RCC 7860 (cell line): Measurements from ENCODE around the gene PEPD.

ENCODE experiments used
- DNase-seq: peaks from one replicate; pipeline ENCODE4 v3.0.0-alpha.2; 2015; ENCODE audit warnings: low spot score
- FAIRE-seq: peaks from 2 replicates; lab custom pipeline; 2012; peaks lifted over from hg19 to GRCh38; lab: Jason Lieb, UNC

PEPD gene

DNA sequence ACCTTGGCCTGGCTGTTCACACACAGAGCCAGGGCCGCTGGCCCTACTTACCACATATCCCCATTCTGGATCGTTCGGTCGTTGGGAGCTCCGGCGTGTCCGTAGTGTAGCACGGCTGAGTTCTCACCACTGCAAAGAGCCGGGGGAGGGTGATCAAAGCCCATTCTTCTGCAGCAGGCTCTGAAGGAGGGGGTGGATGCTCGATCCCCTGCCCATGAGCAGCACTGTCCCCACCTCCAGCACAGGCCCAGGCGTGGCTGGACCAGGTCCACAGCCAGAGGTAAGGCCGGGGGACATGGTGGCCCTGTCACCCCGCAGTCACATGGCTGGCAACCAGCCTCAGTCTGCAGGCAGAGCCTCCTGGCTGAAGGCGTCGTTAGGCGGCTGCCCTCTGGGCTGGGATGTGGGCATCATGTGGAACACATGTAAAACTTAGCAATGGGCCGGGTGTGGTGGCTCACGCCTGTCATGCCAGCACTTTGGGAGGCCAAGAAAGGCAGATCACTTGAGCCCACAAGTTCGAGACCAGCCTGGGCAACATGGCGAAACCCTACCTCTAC is 109.9 kb downstream of the PEPD start:
- DNase-seq (no peak), FAIRE-seq (no peak)

DNA sequence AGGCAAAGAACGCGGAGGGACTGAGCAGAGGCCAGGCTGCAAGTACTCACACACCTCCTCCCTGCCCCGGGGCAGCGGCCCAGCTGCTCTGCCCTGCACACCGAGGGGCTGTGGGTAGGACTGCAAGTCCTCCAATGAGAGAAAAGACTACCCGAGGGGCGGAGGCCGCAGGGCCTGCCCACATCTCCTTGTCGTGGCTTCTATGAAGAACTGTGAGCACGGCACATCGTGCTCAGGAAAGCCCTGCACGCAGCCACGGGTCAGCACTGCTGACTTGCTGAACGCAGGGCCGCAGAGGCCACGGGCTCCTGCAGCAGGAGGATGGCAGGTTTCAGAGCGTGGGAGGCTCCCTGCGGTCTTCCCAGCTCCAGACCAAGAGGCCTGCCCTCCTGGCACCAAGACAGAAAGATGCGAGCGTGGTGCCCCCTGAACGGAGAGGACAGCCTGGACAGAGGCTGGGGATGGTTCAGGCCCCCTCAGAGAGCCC is 110.6 kb downstream of the PEPD start:
- no peak for FAIRE-seq
- no peak for DNase-seq

DNA sequence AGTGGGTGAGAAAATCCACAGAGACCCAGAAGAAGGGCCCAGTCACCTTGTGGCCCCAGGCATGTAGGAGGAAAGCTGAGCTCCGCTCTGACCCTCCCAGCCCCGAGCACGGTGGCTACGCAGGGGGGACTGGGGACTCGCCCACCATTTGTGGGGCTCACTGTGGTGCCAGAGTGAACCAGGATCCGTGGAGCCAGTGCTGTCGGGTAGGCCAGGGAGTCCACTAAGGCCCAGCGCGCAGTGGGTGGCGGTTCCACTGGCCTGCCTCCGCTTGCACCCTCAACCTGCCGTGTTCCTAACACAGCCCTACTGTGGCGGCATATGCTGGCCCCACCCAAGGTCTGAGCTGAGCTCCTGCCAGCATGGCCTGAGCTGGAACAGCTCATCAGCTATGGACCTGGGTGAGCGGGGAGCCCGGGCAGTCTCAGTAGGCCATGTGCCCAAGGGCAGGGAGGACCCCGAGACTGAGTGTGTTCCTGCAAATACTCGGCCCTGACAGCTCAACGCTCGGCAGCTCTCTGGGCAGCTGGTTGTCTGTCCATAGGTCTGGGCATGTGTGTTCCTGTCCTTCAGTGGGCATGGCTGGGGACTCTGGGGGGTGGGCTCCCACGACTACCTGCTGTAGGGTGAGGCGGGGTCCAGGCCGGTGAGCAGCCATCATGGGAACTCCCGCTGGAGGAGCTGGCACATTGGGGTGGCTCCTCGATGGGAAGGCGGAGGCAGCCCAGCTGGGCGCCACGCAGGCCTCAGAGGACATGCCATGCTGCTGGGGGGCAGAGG is 111.5 kb downstream of the PEPD start:
- DNase-seq: no peak

DNA sequence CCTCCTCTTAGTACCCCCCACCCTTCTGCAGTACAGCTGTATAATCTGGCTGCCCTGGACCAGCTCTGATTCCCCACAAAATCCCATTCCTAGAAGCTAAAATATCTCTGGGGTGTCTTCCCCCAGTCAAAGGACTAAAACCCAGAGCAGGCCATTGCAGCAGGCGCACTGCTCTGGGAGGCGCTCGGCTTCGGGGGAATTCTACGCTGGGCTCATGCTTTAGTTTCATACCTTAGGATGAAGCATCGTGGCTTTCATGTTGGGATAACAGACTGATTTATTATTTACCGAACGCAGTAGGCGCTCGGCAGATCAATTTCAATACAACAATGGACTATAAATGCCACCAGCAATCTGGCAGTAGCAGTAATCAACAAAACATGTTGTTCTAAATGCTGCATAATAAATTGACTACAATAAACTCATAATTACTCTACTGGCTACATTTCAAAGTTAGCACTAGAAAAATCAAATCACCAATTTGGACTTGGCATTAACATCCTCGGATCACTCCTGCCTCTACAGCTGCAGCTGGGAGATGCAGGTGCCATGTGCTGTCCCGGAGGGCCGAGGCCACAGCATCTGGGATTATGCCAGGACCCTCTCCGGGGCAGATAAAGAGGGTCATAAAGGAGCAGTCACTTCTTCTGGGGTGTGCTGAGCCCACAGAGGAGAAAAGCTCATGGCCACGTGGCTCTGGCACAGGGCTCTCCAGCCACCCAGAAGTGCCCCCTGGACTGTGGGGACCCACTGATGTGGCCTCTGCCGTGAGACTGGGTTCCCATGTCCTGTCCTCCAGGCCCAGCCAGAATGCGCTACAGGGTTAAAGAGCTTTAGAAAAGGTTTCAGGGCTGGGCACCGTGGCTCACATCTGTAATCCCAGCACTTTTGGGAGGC is 112.8 kb downstream of the PEPD start:
- no peak for FAIRE-seq
- DNase-seq: no peak

More for the DNA sequence above, 111.5 kb downstream of the PEPD start:
- no peak for FAIRE-seq

DNA sequence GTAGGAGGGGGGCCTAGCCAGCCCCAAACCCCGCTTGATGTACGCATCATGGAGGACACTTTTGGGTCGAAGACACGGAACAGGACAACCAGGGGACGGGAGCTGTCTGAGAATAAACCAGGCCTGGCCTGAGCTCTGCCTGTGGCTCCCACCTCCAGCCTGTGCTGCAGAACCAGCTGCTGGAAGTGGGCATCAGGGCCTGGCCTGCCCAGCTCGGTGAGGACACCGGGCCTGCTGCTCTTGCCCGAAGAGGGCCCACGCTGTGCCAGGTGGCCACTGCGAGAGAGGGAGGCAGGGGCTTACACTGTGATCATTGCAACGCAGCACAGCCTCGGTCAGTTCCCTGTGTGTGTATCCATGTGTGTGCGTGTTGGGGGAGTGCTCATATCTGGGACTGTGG is 113.5 kb downstream of the PEPD start:
- no peak for FAIRE-seq
- DNase-seq: no peak

DNA sequence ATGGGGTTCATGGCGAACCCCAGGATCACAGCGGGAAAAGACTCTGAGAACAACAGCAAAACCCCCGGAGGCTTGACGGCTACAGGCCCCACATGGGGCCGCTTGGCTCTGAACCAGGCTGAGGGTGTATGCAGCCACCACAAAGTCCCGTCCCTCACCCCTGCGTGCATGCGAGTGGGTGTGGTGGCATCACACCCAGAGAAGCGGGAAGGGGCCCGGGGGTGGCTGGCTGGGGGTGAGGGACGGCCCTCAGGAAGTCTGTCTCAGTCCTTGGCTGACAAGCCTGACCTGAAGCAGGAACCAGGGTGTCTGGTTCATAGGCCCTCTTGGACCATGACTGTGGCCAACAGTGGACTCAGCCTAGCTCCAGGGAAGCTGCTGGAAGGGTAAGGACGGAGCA is 113.9 kb downstream of the PEPD start:
- FAIRE-seq (no peak), DNase-seq (no peak)

DNA sequence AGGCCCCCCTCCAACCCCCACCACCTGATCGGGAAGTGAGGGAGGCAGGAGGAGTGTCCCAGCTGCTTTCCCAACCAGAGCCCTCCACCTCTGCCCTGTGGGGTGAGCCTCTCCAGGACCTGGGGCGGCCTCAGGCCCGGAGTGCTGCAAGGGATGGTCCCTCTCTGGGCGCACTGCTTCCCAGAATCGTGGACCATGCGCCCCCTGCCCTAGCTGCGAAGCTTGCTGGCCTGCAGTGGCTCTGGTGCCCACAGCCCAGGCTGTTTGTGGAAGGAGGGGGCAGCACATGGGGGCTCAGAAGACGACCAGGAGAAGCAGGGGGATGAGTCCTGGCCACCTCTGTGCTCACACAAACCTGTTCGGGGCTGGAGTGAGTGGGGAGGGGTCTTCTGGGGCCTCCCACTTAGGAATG is 114.4 kb downstream of the PEPD start:
- no peak for FAIRE-seq

DNA sequence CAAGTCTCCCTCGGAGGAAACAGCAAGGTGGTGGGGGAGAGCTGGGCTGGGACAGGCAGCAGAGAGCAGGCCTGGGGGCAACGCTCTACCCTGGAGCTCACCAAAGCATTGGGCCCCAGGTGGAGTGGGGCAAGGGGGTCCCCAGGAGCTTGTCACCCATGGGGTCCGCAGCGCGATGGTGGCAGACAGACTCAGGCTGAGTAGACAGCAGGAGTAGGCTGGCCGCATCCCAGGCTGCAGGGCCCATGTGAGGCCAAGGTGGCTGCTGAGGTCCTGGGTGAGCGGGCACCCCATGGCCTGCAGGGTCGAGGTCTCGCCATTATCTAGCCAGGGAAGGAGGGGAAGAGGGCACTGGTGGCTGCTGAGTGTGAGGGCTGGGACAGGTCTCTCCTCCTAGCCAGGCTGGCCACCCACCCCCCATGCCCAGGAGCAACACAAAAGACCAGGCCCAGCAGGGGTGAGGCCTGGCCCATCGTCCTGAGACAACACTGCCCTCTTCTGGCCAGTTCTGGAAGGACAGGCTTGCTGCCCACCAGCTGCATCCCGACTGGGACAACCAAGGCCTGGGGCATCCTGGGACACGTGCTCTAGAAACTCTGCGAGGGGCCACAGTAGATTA is 115.0 kb downstream of the PEPD start:
- peak; percentile 13 for DNase-seq
- FAIRE-seq: no peak

More for the DNA sequence above, 114.4 kb downstream of the PEPD start:
- DNase-seq: no peak

DNA sequence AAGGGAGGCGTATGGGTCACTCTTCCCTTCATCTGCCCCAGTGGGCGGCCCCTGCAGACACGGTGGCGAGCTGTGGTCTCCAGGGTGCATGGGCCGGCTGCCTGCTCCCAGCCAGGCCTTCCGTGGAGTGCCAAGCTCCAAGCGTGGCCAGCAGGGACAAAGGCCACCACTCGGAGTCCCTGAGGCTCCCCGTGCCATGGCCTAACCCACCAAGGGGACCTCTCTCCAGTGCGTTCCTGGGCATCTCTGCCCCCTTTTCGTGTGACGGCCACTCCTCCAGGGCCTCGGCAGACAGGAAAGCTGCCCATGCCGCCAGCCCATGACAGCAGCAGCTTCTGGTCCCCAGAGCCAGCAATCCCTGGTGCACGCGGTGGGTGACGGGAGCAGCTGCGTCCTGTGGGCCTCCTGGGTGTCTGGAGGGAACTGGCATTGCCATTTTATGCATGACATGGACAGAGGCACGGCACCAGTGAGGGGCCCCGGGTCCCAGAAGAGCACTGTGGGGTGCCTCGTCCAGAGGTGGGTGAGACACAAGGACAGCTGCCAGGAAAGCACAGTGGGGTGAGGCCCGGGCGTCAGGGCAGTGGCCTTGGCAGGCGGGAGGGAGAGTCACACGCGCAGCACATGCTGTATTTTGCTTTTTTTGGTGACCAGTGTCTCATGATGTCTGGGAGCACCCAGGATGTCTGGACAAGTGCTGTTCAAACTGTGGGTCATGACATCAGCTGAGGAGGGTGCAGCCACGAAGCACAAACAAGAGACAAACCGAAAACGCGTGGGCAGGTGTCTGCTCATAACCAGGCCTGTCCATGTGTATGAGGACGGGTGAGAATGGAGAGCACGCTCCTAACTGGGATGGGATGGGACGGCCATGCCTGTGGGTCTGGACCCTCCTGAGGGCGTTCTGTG is 115.8 kb downstream of the PEPD start:
- DNase-seq: no peak
- FAIRE-seq: no peak

DNA sequence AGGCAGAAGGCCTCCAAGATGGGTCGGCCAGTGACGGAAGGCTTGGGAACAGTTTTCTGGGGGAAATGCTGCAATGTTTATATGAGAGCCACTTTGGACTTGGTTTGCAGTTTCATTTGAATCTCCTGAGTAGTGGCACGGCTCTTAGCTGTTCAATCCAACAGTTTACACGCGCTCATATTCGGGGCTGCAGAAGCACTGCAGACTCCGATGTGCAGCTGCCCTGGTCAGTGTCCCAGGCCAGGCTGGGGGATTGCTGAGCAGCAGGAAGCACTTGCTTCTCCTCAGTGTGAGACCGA is 116.4 kb downstream of the PEPD start:
- no peak for FAIRE-seq
- DNase-seq: no peak

DNA sequence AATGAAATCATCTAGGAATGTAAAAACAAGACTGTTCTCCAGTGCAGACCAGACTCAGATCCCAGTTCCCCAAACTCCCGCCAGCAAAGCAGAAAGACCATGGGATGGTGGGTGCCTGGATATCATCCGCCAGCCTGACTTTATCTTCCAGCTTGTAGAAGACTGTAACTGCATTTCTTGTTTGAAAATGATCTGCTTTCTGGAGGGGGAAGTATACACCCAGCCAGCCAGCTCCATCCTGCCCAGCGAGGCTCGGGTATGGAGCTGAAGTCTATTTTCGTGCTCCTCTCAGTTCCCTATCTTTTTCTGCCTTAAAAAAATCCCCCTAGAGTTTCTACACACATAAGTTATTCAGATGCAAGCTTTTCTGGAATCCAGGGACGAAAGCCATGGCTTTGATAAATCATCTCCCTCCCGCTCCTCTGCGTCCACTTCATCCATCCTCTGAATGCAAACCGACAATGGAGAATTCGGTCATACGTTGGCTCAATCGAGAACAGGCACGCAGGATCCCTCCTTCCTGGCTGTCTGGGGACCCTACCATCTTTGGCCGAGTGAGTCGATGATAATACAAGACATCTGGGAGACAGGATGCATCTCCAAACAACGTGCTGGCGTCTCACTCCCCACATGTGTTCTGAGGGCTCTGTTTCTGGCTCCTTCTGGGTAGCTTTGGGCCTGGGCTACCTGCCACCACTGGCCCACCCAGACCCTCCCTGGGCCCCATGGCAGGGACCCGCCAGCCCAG is 116.9 kb downstream of the PEPD start:
- DNase-seq: no peak
- FAIRE-seq: no peak

DNA sequence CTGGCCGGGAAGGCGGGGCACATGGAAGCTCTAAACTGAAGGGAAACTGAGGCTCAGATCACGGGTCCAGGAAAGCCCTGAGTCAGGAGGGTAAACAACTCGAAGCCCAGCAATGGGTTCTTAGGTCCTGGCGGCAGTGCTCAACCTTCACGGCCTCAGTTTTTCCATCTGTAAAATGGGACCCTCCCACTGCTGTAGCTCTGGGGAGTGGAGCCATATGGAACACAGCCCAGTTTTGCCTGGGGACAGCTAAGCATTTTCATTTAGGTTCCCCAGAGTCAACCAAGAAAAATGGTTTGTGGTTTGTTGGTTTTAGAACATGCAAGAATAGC is 117.7 kb downstream of the PEPD start:
- no peak for DNase-seq
- no peak for FAIRE-seq

DNA sequence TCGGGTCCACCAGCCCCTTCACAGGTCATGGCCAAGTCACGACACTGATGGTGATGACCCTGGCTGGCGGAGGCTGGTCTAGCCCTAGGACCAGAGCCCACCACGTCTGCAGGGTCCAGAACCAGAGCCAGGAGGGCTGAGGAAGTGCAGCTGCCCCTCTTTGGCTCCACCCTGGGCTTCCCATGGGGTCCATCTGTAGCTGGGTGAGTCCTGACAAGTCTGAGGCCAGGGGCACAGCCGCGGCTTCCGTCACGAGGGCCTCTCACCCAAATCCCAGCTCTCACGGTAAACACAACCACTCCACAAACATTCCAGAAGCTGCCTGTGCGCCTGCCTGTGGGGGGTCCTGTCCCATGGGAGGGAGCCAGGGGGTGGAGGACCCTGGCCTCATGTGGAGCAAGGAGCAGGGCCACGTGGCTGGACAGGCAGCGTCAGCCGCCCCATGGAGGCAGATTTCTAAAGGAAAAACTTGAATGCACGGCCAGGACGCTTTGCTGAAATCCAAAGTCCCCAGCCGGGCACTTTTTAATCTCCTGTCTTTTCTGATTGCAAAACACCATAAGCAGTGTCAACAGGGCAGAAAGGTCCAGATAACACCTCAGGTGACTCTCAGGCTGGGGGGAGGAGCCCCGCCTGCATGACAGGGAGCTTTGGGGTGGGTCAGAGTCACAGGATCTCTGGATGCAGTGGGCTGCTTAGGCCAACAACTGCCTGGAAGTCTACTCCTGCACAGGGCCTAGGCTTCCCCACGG is 118.2 kb downstream of the PEPD start:
- DNase-seq (no peak), FAIRE-seq (no peak)

DNA sequence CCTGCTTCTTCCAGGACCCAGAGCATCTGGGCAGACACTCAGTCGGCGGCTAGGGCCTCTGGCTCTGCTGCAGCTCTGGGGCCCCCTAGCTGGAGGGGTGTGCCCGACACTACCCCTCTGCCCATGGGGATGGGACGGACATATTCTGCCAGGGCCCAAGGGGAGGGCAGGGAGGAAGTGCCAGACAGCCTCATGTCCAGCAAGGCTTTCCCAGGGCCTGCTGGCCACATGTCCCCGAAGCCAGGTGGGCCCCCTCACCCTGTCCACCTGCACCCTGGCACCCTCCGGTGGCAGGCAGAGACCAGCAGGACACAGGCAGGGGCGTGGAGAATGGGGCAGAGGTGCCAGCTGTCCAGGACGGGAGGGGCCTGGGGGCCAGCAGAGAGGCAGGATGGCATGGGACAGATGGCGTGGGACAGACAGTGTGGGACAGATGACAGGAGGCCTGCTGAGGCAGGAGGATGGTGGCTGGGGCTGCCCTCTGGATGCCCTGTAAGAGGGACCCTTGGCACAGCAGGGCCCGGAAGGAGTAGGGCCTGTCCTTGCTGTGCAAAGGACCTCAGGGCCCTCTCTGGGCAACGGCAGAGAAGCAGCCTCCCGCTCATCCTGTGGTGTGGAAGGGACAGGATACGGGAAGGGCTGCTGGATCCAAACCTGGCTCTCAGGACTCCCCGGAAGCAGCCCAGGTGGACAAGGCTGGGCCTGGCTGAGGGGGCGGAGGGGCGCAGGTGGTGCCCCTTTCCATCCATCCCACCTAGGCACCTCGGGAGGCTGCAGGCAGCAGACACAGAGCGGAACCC is 119.0 kb downstream of the PEPD start:
- DNase-seq: no peak
- FAIRE-seq: no peak

DNA sequence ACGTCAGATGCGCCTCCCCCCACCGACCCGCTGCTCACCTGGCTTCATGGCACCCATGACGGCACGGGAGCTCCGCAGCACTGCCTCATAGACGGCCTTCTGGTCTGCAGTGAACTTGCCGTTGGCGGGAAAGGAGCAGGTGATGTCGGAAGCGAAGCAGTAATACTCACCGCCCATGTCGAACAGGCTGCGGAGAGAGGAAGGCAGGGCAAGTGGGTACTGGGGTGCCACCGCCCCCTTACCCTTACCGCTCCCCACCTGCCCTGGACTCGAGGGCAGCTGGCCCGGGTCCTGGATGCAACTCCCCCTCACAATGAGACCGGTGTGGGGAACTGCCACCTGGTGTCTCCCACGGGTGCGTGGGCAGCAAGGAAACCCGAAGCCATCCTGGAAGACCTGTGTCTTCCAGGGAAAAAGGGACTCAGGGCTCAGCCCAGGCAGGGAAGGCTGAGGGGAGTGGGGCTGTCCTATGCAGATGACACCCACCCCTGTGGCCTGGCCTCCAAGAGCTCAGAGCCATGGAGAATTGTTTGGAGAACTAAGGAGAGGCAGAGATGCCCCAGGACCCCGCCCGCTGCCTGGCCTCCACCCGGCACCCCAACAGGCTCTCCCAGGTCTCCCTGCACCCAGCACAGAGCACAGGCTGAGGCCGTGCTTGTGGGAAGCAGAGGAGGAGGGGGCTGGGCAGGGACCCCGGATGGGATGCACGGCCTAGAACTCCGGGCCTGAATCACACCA is 119.7 kb downstream of the PEPD start:
- DNase-seq: no peak
- FAIRE-seq: no peak

DNA sequence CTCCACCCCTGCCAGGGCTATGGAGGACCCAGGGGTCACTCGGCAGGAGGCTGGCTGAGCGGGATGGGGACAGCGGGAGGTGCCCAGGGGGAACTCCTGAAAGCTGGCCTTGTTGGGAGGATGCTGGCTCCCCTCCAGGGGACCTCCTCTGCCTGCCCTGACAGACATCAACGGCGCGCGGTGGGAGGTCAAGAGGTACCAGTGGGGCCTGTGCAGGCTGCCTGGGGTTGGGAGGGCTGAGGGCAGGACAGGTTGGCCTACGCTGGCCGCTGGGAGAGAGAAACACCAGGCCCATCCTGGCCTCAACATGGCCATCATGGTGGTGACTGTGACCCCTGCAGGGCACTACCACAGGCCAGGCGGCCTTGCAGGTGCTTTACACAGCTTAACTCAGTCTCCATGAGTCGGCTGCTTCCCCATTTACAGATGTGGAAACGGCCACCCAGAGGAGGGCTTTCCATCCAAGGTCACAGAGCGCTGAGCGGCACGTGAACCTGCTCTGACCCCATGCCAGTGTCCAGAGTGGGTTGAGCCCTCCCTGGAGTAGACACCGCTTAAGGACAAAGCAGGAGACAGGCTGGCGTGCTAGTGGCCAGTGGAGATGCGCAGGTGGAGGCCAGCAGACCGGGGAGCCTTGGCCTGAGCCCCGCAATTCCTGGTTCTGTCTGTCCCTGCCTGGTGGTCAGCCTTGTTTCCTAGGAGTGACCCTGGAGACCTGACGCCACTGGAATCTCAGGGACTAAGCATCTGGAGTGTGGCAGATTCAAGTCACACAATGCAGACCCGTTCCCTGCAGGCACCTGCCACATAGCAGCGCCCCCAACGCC is 120.5 kb downstream of the PEPD start:
- DNase-seq (no peak), FAIRE-seq (no peak)
